Measurements from ENCODE around the gene EXOSC3.
"Not testable (repeated sequence)": the region's sequence is repeated elsewhere in the genome, so short reads cannot be mapped to it uniquely, and the experiment has no call there.

The EXOSC3 gene

GRCh38 chr9:37792122-37792521 is 7.3 kb upstream of the EXOSC3 start:
- no peak overlapping the region for H3K4me3 Mint-ChIP-seq
- no peak overlapping the region for H3K27ac Mint-ChIP-seq
- H3K9me3 Mint-ChIP-seq (ENCODE audit: low read depth), result peaks cover 4% of the 10 kb centered on the region
- peaks cover 6% of the 10 kb centered on the region for H3K36me3 Mint-ChIP-seq
- no peaks in the 10 kb centered on the region for H3K27me3 Mint-ChIP-seq
- no peaks in the 10 kb centered on the region for H3K4me1 Mint-ChIP-seq (ENCODE audit: low read depth)

GRCh38 chr9:37790096-37790495 is 5.2 kb upstream of the EXOSC3 start:
- Mint-ChIP-seq H3K27ac (no peak overlapping the region), H3K4me3 (no peak overlapping the region), H3K36me3 (peaks cover 6% of the 10 kb centered on the region), H3K27me3 (no peaks in the 10 kb centered on the region), H3K9me3 (ENCODE audit: low read depth) (peaks cover 4% of the 10 kb centered on the region), H3K4me1 (ENCODE audit: low read depth) (peaks cover 5% of the 10 kb centered on the region)

DNA sequence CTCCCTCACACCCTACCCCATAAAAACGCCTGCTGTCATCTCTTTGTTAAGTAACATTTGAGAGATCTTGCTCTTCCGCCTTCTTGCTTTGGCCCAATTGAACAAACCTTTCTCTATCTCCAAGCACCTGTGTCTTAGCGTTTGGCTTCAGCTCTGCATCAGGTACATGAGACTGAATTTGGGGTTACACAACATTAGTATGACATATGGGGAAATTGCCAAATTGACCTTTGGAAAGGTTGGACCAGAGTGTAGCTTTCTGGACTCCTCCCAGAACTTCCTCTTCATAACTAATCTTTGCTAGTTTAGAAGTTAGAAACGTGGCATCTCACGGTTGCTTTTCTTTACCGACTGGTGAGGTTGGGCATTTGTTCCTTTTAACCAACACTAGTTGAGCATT is 3.5 kb upstream of the EXOSC3 start:
- no peaks in the 10 kb centered on the region for H3K27me3 Mint-ChIP-seq
- no peak overlapping the region for H3K4me3 Mint-ChIP-seq

GRCh38 chr9:37787059-37787458 is 2.2 kb upstream of the EXOSC3 start:
- Mint-ChIP-seq H3K27me3 (no peaks in the 10 kb centered on the region), H3K9me3 (ENCODE audit: low read depth) (peaks cover 4% of the 10 kb centered on the region), H3K4me1 (ENCODE audit: low read depth) (peaks cover 21% of the 10 kb centered on the region), H3K27ac (no peak overlapping the region), H3K4me3 (no peak overlapping the region), H3K36me3 (peaks cover 16% of the 10 kb centered on the region)

More for the DNA sequence above, 3.5 kb upstream of the EXOSC3 start:
- Mint-ChIP-seq H3K36me3 (peaks cover 7% of the 10 kb centered on the region), H3K4me1 (ENCODE audit: low read depth) (peaks cover 9% of the 10 kb centered on the region), H3K27ac (no peak overlapping the region), H3K9me3 (ENCODE audit: low read depth) (peaks cover 4% of the 10 kb centered on the region)

GRCh38 chr9:37784291-37784615 is 611 bp downstream of the EXOSC3 start:
- peaks cover 9% of the 10 kb centered on the region for H3K36me3 Mint-ChIP-seq
- no peaks in the 10 kb centered on the region for H3K9me3 Mint-ChIP-seq (ENCODE audit: low read depth)
- peak overlapping the region; percentile 97 for H3K4me3 Mint-ChIP-seq
- peak overlapping the region; percentile 96 for H3K27ac Mint-ChIP-seq
- peaks cover 36% of the 10 kb centered on the region for H3K4me1 Mint-ChIP-seq (ENCODE audit: low read depth)
- no peaks in the 10 kb centered on the region for H3K27me3 Mint-ChIP-seq

GRCh38 chr9:37778534-37778933 is 6.3 kb downstream of the EXOSC3 start:
- Mint-ChIP-seq H3K4me3 (no peak overlapping the region), H3K36me3 (peaks cover 16% of the 10 kb centered on the region), H3K27me3 (no peaks in the 10 kb centered on the region), H3K4me1 (ENCODE audit: low read depth) (peaks cover 28% of the 10 kb centered on the region), H3K27ac (peak overlapping the region; percentile 29), H3K9me3 (ENCODE audit: low read depth) (no peaks in the 10 kb centered on the region)

DNA sequence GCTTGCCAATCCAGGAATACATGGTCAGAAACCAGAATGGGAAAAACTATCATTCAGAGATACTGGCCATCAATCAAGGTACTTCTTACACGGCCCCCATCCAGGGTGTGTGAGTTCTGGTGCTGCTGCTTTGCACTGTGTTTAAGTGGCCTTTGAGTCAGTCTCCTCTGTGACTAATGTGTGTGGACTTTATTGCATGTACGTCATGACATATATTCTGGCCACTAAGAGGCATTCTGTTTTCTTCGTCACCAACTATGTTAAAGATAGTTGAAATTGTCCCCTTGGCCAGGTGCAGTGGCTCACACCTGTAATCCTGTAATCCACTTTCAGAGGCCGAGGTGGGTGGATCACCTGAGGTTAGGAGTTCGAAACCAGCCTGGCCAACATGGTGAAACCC is 8.5 kb downstream of the EXOSC3 start:
- peaks cover 8% of the 10 kb centered on the region for H3K4me1 Mint-ChIP-seq (ENCODE audit: low read depth)
- no peak overlapping the region for H3K27ac Mint-ChIP-seq
- H3K36me3 Mint-ChIP-seq, result peaks cover 7% of the 10 kb centered on the region
- H3K4me3 Mint-ChIP-seq, result no peak overlapping the region
- H3K9me3 Mint-ChIP-seq (ENCODE audit: low read depth), result no peaks in the 10 kb centered on the region
- no peaks in the 10 kb centered on the region for H3K27me3 Mint-ChIP-seq

DNA sequence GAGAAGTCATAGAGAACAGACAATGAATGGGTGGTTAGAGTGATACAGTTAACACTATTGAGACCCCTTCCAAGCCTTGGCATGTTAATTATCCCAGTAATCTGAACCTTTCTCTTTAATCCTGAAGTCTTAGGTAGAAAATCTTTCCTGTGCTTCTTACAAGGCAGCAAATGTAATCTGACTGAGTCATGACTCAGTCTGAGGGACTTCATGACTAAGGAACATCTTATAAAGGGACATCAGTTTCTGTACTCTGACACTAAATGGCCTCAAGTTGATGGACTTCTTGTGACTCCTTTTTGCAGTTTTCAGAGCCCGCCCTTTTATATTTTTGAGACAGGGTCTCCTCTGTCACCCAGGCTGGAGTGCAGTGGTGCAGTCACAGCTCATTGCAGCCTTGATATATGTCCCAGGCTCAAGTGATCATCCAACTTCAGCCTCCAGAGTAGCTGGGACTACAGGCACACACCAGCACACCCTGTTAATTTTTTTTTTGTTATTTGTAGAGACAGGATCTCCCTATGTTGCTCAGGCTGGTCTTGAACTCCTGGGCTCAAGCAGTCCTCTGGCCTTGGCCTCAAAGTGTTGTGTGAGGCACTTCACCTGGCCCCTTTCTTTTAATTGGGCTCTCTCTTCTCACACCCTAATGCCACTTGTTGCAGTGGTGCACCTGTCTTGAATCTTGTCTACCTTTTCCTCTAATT is 9.5 kb downstream of the EXOSC3 start:
- Mint-ChIP-seq H3K4me3 (no peak overlapping the region), H3K4me1 (ENCODE audit: low read depth) (peaks cover 1% of the 10 kb centered on the region), H3K27me3 (no peaks in the 10 kb centered on the region), H3K36me3 (peaks cover 7% of the 10 kb centered on the region), H3K9me3 (ENCODE audit: low read depth) (no peaks in the 10 kb centered on the region), H3K27ac (peak overlapping the region; percentile 46)

DNA sequence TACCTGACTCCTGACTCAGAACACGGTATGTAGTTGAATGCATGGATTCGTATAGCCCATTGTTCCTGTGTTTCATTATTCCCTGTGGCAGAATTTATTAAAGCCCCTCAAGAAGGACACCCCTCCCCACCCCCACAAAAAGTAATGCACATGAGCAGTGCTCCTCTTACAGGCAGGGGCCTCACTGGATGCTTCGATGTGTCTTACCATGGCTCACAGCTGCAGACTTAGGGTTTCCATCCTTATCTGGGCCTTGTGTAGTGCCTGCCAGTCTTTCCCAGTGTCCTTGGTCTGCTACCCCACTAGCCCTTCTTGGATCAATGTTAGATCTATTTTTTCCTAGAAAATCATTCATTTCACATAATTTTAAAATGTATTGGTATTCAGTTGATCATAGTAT is 14.9 kb downstream of the EXOSC3 start:
- H3K4me3 Mint-ChIP-seq, result no peak overlapping the region
- H3K9me3 Mint-ChIP-seq (ENCODE audit: low read depth), result no peaks in the 10 kb centered on the region
- H3K36me3 Mint-ChIP-seq, result no peaks in the 10 kb centered on the region
- H3K27me3 Mint-ChIP-seq, result no peaks in the 10 kb centered on the region
- H3K4me1 Mint-ChIP-seq (ENCODE audit: low read depth), result peaks cover 5% of the 10 kb centered on the region
- H3K27ac Mint-ChIP-seq, result no peak overlapping the region

- H3K27me3 Mint-ChIP-seq, result no peaks in the 10 kb centered on the region
- no peak overlapping the region for H3K27ac Mint-ChIP-seq
- H3K9me3 Mint-ChIP-seq (ENCODE audit: low read depth), result no peaks in the 10 kb centered on the region
- H3K36me3 Mint-ChIP-seq, result no peaks in the 10 kb centered on the region
- peaks cover 5% of the 10 kb centered on the region for H3K4me1 Mint-ChIP-seq (ENCODE audit: low read depth)
- no peak overlapping the region for H3K4me3 Mint-ChIP-seq
Observed at GRCh38 chr9:37769306-37769705, 15.6 kb downstream of the EXOSC3 start.

- H3K27ac Mint-ChIP-seq; H3K4me1 Mint-ChIP-seq (ENCODE audit: low read depth); H3K4me3 Mint-ChIP-seq; H3K9me3 Mint-ChIP-seq (ENCODE audit: low read depth); H3K27me3 Mint-ChIP-seq; H3K36me3 Mint-ChIP-seq: not testable (repeated sequence)
Observed at GRCh38 chr9:37765263-37765662, 19.6 kb downstream of the EXOSC3 start.

DNA sequence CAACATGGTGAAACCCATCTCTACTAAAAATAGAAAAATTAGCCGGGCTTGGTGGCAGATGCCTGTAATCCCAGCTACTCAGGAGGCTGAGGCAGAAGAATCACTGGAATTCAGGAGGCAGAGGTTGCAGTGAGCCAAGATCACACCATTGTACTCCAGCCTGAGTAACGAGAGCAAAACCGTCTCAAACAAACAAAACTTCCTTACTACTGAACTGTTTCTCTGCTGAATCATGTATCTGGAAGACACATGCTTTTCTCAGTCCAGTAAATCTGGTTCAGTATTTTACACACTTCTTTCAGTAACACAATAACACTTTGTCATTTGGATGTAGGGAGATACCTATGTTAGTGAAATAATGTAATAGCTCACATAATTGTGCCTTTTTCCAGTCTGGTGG is 23.4 kb downstream of the EXOSC3 start:
- H3K36me3 Mint-ChIP-seq, result no peaks in the 10 kb centered on the region
- no peaks in the 10 kb centered on the region for H3K9me3 Mint-ChIP-seq (ENCODE audit: low read depth)
- no peaks in the 10 kb centered on the region for H3K27me3 Mint-ChIP-seq
- no peak overlapping the region for H3K4me3 Mint-ChIP-seq
- peaks cover 4% of the 10 kb centered on the region for H3K4me1 Mint-ChIP-seq (ENCODE audit: low read depth)
- H3K27ac Mint-ChIP-seq, result no peak overlapping the region

GRCh38 chr9:37760416-37761161 is 24.3 kb downstream of the EXOSC3 start:
- Mint-ChIP-seq H3K9me3 (ENCODE audit: low read depth) (no peaks in the 10 kb centered on the region), H3K4me1 (ENCODE audit: low read depth) (peaks cover 4% of the 10 kb centered on the region), H3K27me3 (no peaks in the 10 kb centered on the region), H3K27ac (no peak overlapping the region), H3K4me3 (no peak overlapping the region), H3K36me3 (no peaks in the 10 kb centered on the region)

GRCh38 chr9:37758747-37759146 is 26.1 kb downstream of the EXOSC3 start:
- no peaks in the 10 kb centered on the region for H3K27me3 Mint-ChIP-seq
- H3K4me1 Mint-ChIP-seq (ENCODE audit: low read depth), result peaks cover 17% of the 10 kb centered on the region
- H3K4me3 Mint-ChIP-seq, result no peak overlapping the region
- H3K27ac Mint-ChIP-seq, result no peak overlapping the region
- no peaks in the 10 kb centered on the region for H3K36me3 Mint-ChIP-seq
- no peaks in the 10 kb centered on the region for H3K9me3 Mint-ChIP-seq (ENCODE audit: low read depth)

DNA sequence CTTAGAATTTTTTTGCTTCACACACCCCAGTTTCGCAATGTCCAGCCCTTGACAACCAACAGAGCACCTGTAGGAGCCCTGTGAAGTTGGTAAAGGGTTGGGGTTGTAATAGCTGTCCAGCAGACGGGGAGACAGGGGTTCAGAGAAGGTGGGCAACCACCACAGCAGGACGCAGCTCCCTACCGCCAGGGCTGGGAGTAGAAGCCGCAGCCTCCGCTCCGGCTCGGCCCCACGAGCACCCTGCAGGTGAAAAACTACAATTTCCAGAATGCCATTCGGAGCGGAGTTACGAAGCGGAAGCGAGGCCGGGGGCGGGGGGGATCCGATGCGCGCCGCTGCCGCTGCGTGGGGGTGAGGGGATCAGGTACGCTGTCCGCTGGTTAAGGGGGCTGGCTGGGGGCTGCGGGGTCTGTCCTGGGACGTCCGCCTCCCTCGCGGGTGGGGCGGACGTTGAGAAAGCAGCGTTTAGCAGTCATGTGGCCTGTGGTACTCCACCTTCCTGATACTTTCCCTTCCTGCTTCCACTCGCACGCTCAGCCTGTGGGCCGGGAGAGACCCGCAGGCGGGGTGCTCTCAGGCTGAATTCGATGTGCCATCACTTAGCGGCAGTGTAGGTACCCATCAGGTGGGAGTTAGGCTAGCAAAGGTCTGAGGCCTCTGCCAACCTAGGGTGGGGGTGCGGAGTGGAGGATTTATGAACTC is 31.2 kb downstream of the EXOSC3 start, which contains the start of gene TRMT10B:
TSS of gene TRMT10B (plus strand) at position 317 of the 702 bp plus-strand sequence. CDS start 8,127 bp downstream, outside the sequence.
- no peaks in the 10 kb centered on the region for H3K27me3 Mint-ChIP-seq
- peak within 1 kb of the TSS; percentile 93 for H3K27ac Mint-ChIP-seq
- H3K4me3 Mint-ChIP-seq, result peak within 1 kb of the TSS; percentile 96
- H3K9me3 Mint-ChIP-seq (ENCODE audit: low read depth), result no peaks in the 10 kb centered on the region
- H3K36me3 Mint-ChIP-seq, result no peaks in the 10 kb centered on the region
- H3K4me1 Mint-ChIP-seq (ENCODE audit: low read depth), result peaks cover 28% of the 10 kb centered on the region
